WERI-Rb-1 (cell line): ENCODE data around the gene C2orf81.

Experiments
- DNase-seq: peaks from one replicate; pipeline ENCODE4 v3.0.0-alpha.2; 2020
- H3K27ac ChIP-seq: fragments of 250-450 bp; sonication (Bioruptor Pico); 2 replicates; pipeline ENCODE4 v1.5.1; 2020; ENCODE audit warnings: mild to moderate bottlenecking, moderate library complexity
- H3K27me3 ChIP-seq: fragments of 250-450 bp; sonication (Bioruptor Pico); 2 replicates; pipeline ENCODE4 v1.5.1; 2021; ENCODE audit warnings: mild to moderate bottlenecking, low read depth, moderate library complexity; ENCODE audit not compliant: insufficient read depth, severe bottlenecking
- H3K36me3 ChIP-seq: fragments of 250-450 bp; sonication (Bioruptor Pico); 2 replicates; pipeline ENCODE4 v1.5.1; 2020; ENCODE audit warnings: mild to moderate bottlenecking, moderate library complexity
- H3K4me3 ChIP-seq: 2 replicates; pipeline ENCODE4 v1.5.1; 2011; ENCODE audit warnings: low read depth, mild to moderate bottlenecking, control low read depth, low read length
- H3K9me3 ChIP-seq: fragments of 250-450 bp; sonication (Bioruptor Pico); 2 replicates; pipeline ENCODE4 v1.5.1; 2021; ENCODE audit warnings: mild to moderate bottlenecking, moderate library complexity; ENCODE audit not compliant: severe bottlenecking
- TF ChIP-seq, protein P1 (sequence below): IDR thresholded peaks from 2 replicates; pipeline ENCODE4 v1.5.1; 2011; ENCODE audit warnings: low read depth, mild to moderate bottlenecking, control low read depth, inconsistent platforms, low read length

The C2orf81 gene

DNA sequence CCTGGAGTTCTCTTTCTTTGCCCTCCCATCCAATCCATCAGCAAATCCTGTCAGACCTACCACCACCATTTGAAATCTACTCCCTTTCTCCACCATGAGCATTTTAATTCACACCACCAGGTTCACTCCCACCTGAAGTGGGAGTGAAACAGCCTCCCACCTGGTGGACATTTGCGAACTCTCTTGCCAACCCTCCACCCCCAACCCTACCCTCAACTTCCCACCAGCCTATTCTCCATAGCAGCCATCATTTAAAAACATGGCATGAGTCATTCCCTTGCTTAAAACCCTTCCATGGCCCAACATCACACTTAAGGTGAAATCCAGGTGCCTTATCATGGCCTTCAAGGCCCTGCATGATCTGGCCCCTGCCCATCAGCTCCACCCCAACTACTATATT, 16.8 kb upstream of the C2orf81 start:
- TF ChIP-seq, protein P1, sequence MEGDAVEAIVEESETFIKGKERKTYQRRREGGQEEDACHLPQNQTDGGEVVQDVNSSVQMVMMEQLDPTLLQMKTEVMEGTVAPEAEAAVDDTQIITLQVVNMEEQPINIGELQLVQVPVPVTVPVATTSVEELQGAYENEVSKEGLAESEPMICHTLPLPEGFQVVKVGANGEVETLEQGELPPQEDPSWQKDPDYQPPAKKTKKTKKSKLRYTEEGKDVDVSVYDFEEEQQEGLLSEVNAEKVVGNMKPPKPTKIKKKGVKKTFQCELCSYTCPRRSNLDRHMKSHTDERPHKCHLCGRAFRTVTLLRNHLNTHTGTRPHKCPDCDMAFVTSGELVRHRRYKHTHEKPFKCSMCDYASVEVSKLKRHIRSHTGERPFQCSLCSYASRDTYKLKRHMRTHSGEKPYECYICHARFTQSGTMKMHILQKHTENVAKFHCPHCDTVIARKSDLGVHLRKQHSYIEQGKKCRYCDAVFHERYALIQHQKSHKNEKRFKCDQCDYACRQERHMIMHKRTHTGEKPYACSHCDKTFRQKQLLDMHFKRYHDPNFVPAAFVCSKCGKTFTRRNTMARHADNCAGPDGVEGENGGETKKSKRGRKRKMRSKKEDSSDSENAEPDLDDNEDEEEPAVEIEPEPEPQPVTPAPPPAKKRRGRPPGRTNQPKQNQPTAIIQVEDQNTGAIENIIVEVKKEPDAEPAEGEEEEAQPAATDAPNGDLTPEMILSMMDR, result no peak
- DNase-seq, result no peak
- Histone ChIP-seq H3K36me3 (no peaks in the 10 kb centered on the region; the same call in 1 of the 2 replicates), H3K9me3 (no peaks in the 10 kb centered on the region), H3K27ac (no peak overlapping the region), H3K4me3 (no peak overlapping the region), H3K27me3 (no peaks in the 10 kb centered on the region)

DNA sequence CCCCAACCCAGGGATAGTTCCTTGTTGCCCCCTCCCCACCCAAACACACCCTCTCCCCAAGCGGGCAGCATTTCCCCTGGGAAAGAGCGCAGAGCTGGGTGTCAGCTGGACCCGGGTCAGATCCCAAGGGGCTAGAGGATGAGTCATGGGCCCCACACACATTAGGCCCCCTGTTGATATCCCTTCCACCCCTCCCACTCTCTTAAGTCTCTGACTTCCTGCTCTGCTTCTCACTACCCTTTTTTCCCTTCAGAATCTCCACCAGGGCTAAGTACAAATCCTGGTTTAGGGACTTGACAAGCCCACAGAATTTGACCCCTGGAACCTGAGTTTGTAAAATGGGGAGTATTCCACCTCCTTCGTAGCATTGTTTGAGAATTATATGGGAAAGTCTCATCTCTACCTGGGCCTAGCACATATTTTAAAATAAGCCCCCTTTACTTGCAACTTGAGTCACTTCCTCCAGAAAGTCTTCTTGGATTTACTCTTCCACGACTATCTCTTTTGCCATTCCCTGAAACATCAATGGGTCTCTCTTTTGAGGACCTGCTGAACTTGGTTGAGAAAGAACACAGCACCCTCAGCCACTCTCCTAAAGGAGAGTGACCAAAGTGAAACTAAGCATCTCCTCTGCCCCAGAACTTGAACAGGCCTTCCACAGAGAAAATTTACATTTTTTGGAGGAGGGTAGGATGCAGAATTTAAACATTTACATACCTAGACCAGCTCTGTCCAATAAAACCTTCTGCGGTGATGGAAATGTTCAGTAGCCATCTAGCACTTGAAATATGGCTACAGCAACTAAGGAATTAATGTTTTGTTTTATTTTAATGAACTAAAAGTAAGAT, 15.7 kb upstream of the C2orf81 start:
- TF ChIP-seq, protein P1, result no peak
- Histone ChIP-seq H3K9me3 (no peaks in the 10 kb centered on the region), H3K36me3 (no peaks in the 10 kb centered on the region; the same call in none of the 2 replicates), H3K27me3 (no peaks in the 10 kb centered on the region), H3K27ac (no peak overlapping the region), H3K4me3 (no peak overlapping the region)
- no peak for DNase-seq

DNA sequence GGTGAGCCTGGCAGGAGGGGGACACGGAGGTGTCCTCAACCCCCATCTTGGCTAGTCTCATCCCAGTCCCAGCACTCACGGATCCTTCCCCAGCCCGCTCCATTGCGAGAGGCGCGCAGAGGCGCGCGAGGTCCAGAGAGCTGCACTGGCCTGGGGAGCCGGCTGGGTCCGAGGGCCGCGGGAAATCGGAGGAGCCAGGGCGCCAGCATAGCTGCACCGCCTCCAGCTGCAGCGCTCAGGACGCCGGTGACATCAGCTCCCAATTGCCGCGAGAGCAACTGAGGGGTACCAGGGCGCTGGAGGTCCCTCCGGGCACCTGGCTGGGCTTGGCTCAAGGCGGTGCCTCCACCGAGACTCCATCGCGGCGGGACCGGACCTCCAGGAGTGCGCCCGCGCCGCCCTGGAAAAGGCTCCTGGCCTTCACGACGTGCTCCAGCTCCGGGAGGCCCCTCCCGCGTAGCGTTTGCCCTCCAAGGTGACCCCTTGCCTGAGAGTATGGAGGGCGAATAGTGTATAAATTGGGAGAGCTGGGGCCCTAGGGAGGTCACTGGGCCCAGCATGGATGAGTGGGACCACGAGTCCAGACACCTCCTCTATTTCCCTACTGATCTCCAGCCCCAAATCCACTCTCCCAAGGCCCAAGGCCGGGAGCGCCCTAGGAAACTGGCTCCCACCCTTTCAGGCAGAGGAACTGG, 14.8 kb upstream of the C2orf81 start:
- Histone ChIP-seq H3K27ac (no peak overlapping the region), H3K9me3 (no peaks in the 10 kb centered on the region), H3K36me3 (no peaks in the 10 kb centered on the region; the same call in none of the 2 replicates)

DNA sequence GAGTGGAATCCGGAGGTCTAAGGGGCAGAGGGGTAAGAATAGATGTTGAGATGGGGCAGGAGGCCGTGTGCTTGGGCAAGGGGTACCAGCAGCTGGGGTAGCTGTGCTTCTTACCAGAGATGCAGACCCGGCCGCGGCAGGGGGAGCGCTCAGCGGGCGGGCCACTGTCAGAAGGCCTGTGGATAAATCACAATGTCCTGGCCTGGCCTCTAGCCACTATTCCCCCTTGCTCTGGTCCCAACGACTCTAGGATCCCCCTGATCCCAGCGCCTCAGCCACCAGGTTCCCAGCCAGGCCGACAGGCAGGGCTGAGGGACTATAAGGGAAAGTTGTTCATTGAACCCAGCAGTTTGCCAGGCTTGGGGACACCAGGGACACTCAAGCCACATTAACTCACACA, 9.1 kb upstream of the C2orf81 start:
- Histone ChIP-seq H3K36me3 (peaks cover 39% of the 10 kb centered on the region), H3K27me3 (no peaks in the 10 kb centered on the region), H3K4me3 (no peak overlapping the region), H3K27ac (no peak overlapping the region), H3K9me3 (no peaks in the 10 kb centered on the region)
- TF ChIP-seq, protein P1, result no peak
- no peak for DNase-seq

More for the DNA sequence above, 14.8 kb upstream of the C2orf81 start:
- Histone ChIP-seq H3K4me3 (no peak overlapping the region), H3K27me3 (no peaks in the 10 kb centered on the region)
- no peak for DNase-seq
- TF ChIP-seq, protein P1, result no peak

DNA sequence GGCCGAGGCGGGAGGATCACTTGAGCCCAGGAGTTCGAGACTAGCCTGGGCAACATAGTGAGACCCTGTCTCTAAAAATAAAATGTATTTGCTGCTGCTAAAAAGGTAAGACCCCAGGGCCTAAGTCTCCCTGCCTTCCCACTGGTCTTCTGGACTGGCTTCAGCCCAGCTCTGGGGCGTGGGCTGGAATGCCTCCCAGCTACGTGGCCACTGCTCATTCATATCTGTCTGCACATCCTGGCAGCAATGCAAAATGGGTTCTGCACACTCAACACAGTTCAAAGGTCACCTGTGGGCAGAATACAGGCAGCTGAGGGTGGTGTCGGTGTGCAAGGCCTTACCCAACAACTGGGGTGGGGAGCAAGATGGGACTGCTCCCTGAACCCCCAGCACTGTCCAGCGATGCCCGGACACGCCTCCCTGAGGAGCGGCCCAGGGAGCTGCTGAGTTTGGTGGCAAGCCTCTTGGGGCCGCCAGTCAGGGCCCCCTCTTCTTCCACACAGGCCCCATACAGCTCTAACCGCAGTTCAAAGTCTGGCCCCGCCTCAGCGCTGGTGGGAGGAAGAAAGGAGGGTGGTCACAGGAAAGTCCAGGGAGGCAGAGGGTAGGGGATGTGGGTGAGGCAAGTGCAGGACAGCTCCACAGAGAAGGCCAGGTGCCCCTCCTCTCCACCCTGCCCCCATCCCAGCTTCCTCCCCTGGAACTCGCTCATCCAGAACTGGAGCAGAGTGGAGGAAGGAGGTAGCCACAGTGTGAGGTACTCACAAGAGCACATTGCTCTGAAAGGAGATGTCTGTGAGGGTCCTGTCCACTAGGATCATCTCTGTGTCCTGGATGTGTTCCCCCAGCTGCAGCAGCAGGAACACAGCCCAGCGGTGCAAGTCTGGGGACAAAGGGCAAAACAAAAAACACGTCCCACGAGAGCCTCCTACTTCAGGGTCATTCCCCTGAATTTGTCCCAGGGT, 8.3 kb upstream of the C2orf81 start:
- TF ChIP-seq, protein P1, result no peak
- H3K36me3 ChIP-seq, result peaks cover 46% of the 10 kb centered on the region
- no peak for DNase-seq

More for the DNA sequence above, 8.3 kb upstream of the C2orf81 start:
- no peak overlapping the region for H3K4me3 ChIP-seq
- H3K27me3 ChIP-seq, result no peaks in the 10 kb centered on the region
- H3K9me3 ChIP-seq, result no peaks in the 10 kb centered on the region
- no peak overlapping the region for H3K27ac ChIP-seq
